GM19193 (cell line): Measurements from ENCODE around the gene GLP2R.

ENCODE experiments used
- POLR2A ChIP-seq: IDR thresholded peaks from 4 replicates; pipeline ENCODE4 v1.6.1; 2011; ENCODE audit not compliant: insufficient read depth, insufficient read length; ENCODE audit errors: extremely low read depth

The GLP2R gene

GRCh38 chr17:9899280-9900043, 73.7 kb downstream of the GLP2R start:
- TF ChIP-seq POLR2A: no peak

GRCh38 chr17:9900044-9900594, 74.4 kb downstream of the GLP2R start:
- TF ChIP-seq POLR2A: no peak

DNA sequence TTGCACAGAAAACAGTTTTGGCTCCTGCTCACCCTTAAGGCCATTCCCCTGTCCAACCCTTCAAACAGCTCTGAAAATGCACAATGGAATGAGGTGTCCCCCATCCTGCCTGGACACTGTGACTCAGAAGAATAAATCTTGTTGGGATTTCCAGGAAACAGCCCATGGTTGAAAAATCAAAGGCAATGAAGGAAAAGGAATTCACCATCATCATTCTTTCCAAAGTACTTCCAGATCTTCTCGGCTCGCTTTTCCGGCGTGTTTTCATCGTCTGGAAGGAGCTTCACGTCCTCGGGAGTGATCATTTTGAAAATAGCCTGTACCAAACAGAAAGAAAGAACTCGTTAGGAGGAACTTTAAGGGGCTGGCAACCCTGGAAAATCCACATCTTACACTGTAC, 75.1 kb downstream of the GLP2R start:
- no peak for TF ChIP-seq POLR2A

DNA sequence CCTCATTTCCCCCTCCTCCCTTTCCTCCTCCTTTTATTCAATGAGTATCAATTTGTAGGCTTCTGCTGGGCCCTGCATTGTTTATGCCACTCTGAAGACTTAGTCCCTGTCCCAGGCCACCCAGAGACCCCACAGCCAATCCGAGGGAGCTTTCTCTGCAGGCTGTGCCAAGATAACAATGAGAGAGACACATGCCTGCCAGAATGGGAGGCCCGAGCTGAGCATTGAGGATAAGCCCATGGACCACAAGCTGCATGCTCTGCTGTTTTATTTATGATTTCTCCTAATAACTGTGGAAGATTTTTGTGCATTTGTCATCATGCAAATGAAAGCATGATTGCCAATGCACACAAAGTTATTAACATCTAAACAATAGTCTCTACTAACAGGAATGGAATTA, 76.4 kb downstream of the GLP2R start:
- no peak for TF ChIP-seq POLR2A

- TF ChIP-seq POLR2A: no peak
These were observed 78.8 kb downstream of the GLP2R start for GRCh38 chr17:9904277-9905077.

DNA sequence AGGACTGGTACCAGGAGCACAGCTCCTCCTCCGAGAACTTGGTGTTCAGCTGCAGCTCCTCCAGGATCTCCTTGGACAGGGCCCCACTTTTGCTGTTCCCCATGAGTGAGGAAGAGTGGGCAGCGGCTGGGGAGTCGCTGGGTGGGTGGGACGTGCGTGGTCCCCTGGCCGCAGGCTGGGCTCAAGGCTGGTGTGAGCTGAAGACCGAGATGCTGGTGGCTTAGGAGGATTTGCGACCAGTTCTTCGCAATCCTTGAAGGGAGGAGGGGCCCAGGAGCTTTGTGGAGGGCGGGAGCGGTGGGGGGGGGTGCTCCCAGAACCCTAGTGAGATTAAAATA, 79.3 kb downstream of the GLP2R start, which contains the start of gene RCVRN:
RCVRN (minus strand) TSS at position 194 of the 338 bp plus-strand sequence; CDS start at position 103, 91 bp downstream.
- TF ChIP-seq POLR2A: no peak

- TF ChIP-seq POLR2A: no peak
These were observed 80.2 kb downstream of the GLP2R start for GRCh38 chr17:9905902-9906301.

DNA sequence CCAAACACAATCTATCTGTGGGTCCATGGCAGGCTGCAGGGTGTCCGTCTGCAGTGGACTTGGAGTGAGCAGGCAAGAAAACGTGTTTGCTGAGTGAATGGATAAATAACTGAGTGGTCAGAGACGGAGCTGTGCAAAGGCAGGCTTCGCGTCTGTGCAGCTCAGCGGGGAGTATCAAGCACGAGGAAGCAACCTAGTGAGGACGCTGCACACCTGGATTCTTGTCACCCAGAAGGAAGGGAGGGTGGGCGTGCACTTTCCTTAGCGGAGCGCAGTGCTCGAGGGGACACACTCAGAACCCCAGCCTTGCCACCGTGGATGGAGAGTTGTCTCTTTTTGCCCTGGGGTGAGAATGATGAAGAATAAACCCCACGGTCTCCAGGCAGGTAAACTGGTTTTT, 80.9 kb downstream of the GLP2R start:
- TF ChIP-seq POLR2A: no peak

DNA sequence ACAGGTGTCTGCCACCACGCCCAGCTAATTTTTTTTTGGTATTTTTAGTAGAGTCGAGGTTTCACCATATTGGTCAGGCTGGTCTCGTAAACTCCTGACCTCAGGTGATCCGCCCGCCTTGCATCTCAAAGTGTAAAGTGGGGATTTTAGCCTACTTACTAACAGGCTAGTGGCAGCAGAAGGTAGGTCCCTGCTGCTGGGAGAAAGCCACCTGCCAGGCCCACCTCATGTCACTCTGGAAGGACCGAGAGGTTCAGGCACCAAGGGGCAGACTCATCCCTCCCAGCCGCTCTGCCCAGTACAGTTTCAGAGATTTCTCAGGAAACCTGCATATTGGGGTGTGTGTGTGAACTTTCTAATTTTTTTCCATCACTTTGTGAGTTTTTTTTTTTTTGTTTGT, 81.4 kb downstream of the GLP2R start:
- TF ChIP-seq POLR2A: no peak

DNA sequence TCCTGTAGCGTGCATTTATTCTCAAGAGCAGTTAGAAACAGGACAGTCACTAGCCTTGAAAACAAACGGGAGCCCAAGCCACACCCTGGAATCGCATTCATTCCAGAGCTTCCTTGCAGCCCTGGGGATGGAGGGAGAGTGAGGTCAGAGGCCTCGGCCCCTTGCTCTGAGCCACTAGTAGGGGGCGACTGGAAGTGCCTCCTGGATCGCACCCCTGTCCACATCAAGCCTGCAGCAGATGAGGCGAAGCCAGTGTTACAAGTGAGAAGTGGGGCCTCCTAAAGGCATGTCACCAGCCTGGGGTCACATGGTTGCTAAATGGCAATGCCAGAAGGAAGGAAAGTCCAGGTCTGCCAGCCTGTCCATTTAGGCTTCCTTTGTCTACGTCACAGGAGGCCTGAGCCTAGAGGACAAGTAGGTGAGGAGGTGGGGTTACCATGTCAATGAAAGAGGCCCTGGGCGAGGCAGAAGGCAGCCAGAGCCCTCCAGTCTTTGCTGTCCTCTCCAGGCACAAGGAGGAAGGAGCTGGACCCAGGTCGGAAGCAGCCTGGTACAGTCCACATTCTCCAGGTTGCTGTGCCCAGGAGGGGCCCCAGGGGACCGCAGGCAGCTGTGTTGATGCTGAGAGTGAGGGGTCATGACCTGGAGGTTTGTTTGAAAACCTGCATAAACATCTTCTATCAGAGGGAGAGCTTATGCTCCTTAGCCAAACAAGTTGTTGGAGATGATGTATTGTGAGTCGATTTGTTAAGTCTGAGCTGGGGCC, 82.3 kb downstream of the GLP2R start:
- TF ChIP-seq POLR2A: no peak

DNA sequence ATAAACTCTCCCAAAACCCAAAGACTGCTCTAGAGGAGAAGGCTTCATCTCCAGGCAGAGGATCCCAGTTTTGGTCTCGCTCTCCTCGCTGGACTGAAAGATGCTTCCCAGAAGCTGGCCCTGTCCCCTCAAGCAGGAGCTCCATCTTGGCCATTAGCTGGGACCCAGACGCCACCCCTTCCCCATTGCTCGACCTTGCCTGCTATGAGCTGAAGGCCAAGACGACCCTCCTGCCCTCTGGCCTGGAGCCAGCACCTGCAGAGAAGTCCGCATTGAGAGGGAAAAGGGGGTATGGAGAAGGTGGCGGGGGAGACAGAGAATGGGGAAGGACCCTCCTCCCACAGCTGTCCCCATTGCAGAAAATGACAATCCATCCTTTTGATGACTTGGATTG, 82.9 kb downstream of the GLP2R start:
- no peak for TF ChIP-seq POLR2A

DNA sequence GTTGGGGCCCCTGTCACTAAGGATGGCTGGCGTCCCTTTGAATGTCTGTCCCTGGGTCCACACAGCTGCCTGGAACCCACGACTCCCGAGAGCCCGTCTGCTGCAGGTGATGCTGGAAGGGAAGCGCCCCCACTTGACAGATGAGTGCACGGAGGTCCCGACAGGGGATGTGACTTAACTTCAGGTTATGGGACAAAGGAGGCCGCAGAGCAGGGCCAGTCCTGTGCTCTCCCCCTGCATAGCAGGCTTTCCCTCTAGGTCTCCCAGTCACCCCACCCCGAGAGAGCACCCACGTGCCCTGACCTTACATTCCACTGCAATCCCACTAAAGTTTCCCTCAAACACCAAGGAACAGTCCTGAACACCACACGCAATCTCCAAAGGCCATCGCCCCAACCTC, 85.4 kb downstream of the GLP2R start:
- TF ChIP-seq POLR2A: no peak

- no peak for TF ChIP-seq POLR2A
These were observed 86.7 kb downstream of the GLP2R start for GRCh38 chr17:9912121-9913099.

- TF ChIP-seq POLR2A: no peak
These were observed 87.8 kb downstream of the GLP2R start for GRCh38 chr17:9913476-9913875.
